NCI-H748 (cell line): ENCODE data around the gene IFNL4.
"Not testable (repeated sequence)": the region's sequence is repeated elsewhere in the genome, so short reads cannot be mapped to it uniquely, and the experiment has no call there.

Experiments used
- DNase-seq: peaks from one replicate; lab custom pipeline; 2025; ENCODE audit not compliant: unreplicated experiment; lab: John Stamatoyannopoulos, UW

IFNL4 gene

GRCh38 chr19:39248806-39249205 lies at the start of gene IFNL4:
Gene IFNL4, minus strand, starts transcription at chr19:39248856.
- DNase-seq: no peak

GRCh38 chr19:39297931-39298634 lies 49.4 kb upstream of the IFNL4 start:
- no peak for DNase-seq

GRCh38 chr19:39296906-39297305 lies 48.2 kb upstream of the IFNL4 start:
- DNase-seq: no peak

GRCh38 chr19:39296055-39296645 lies 47.5 kb upstream of the IFNL4 start, which contains the start of gene IFNL1:
Gene IFNL1, plus strand, starts transcription at chr19:39296407. Its CDS starts 15 bp downstream, at chr19:39296422.
- no peak for DNase-seq

GRCh38 chr19:39293394-39293793 lies 44.7 kb upstream of the IFNL4 start:
- no peak for DNase-seq

- no peak for DNase-seq
Measured at GRCh38 chr19:39284032-39284431, 35.4 kb upstream of the IFNL4 start.

- DNase-seq: no peak
Measured at GRCh38 chr19:39282021-39282420, 33.4 kb upstream of the IFNL4 start.

- no peak for DNase-seq
Measured at GRCh38 chr19:39277598-39277997, 28.9 kb upstream of the IFNL4 start.

GRCh38 chr19:39276740-39277139 lies 28.1 kb upstream of the IFNL4 start:
- DNase-seq: no peak

- DNase-seq: no peak
Measured at GRCh38 chr19:39275578-39275977, 26.9 kb upstream of the IFNL4 start.

- DNase-seq: not testable (repeated sequence)
Measured at GRCh38 chr19:39273859-39274258, 25.2 kb upstream of the IFNL4 start.

- peak; percentile 81 for DNase-seq
Measured at GRCh38 chr19:39270036-39270871, 21.6 kb upstream of the IFNL4 start.

GRCh38 chr19:39269369-39269768 lies 20.7 kb upstream of the IFNL4 start:
- DNase-seq: not testable (repeated sequence)

GRCh38 chr19:39268531-39269223 lies 20.0 kb upstream of the IFNL4 start:
- not testable (repeated sequence) for DNase-seq

GRCh38 chr19:39268085-39268484 lies 19.4 kb upstream of the IFNL4 start, which contains the start of gene IFNL2:
Gene IFNL2, plus strand, starts transcription at chr19:39268396. Its CDS starts 173 bp downstream, at chr19:39268569.
- not testable (repeated sequence) for DNase-seq

- no peak for DNase-seq
Measured at GRCh38 chr19:39265321-39265916, 16.8 kb upstream of the IFNL4 start.

GRCh38 chr19:39264306-39265290 lies 15.9 kb upstream of the IFNL4 start:
- DNase-seq: peak; percentile 31

GRCh38 chr19:39263912-39264305 lies 15.3 kb upstream of the IFNL4 start:
- no peak for DNase-seq

- DNase-seq: peak; percentile 14
Measured at GRCh38 chr19:39262496-39262895, 13.8 kb upstream of the IFNL4 start.
